Peyer's patch (tissue), 4 donors: ENCODE measurements around the gene ILF3. TPM values are rescaled to one million over a fixed set of nuclear protein-coding genes. Genes with fewer than 3 reads are reported as not detected.
A peak's percentile ranks its signal among the peaks of the same experiment; 100 is the strongest.

Experiments used
- DNase-seq, 3 donors: peaks; one replicate each; pipeline ENCODE4 v3.0.0-alpha.2; 2017 to 2019
- H3K27ac ChIP-seq, 4 donors: fragments of 200-600 bp; sonication (generic); one replicate each; pipeline ENCODE4 v1.5.1; 2016 to 2019
- H3K27me3 ChIP-seq, 2 donors: fragments of 200-600 bp; sonication (generic); one replicate each; pipeline ENCODE4 v1.5.1; 2019
- H3K36me3 ChIP-seq, 3 donors: fragments of 200-600 bp; sonication (generic); one replicate each; pipeline ENCODE4 v1.5.1; 2016 to 2019
- H3K4me1 ChIP-seq, 4 donors: fragments of 200-600 bp; sonication (generic); one replicate each; pipeline ENCODE4 v1.5.1; 2016 to 2019
- H3K4me3 ChIP-seq, 4 donors: fragments of 200-600 bp; sonication (generic); 1 replicate in 3 of 4; 2 replicates in 1 of 4; pipeline ENCODE4 v1.5.1; 2016 to 2019; ENCODE audit warnings: mild to moderate bottlenecking in 1 of 4
- H3K9me3 ChIP-seq, 4 donors: fragments of 200-600 bp; sonication (generic); one replicate each; pipeline ENCODE4 v1.5.1; 2016 to 2019; ENCODE audit warnings: mild to moderate bottlenecking in 1 of 4
- POLR2A ChIP-seq, 2 donors: fragments of 450-650 bp; IDR thresholded peaks; one replicate each; pipeline ENCODE4 v1.5.1; 2017; ENCODE audit warnings: antibody characterized with exemption in 2 of 2, mild to moderate bottlenecking in 2 of 2, moderate library complexity in 2 of 2
- total RNA-seq, 4 donors: library from RNA; depleted of rRNA; stranded (reverse); fragments of >200 nt; gene quantifications; one replicate each; pipeline ENCODE4 v1.1.0, GENCODE V29; 2016
- TF ChIP-seq, protein P1 (sequence below), 6 experiments: fragments of 450-650 bp in 4 of 6; fragments of 200-600 bp in 2 of 6; sonication (generic) in 1 of 6; IDR thresholded peaks; one replicate each; pipeline ENCODE4 v1.5.1; 2017 to 2019; ENCODE audit warnings: antibody characterized with exemption in 6 of 6, mild to moderate bottlenecking in 3 of 6, moderate library complexity in 1 of 6

Gene ILF3
- total RNA-seq, 4 donors from 2014 or later = 73.4 to 227 (median 139) TPM

DNA sequence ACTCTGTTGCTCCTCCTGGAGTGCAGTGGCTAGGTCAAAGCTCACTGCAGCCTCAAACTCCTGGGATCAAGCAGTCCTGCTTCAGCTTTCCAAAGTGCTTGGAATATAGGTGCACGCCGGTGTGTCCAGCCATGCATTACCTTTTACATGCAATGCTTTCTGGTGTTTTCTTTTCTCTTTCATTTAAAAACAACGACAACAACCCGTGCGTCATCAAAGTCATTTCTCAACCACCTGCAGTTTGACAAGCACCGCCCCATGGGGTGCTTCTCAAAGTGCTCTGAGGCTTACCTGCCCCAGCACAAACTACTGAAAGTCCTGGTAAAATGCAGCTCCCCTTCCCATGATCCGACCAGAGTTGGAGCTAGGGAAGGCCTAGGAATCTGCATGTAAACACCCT lies 54.1 kb downstream of the ILF3 start:
- DNase-seq = no peak
- Histone ChIP-seq H3K27ac (no peak overlapping the region), H3K4me3 (no peak overlapping the region), H3K9me3 (no peaks in the 10 kb centered on the region), H3K36me3 (no peaks in the 10 kb centered on the region), H3K4me1 (no peaks in the 10 kb centered on the region), H3K27me3 (no peaks in the 10 kb centered on the region)
- TF ChIP-seq POLR2A (IDR thresholded peaks at IDR 0.05) = no peak
- TF ChIP-seq, protein P1, sequence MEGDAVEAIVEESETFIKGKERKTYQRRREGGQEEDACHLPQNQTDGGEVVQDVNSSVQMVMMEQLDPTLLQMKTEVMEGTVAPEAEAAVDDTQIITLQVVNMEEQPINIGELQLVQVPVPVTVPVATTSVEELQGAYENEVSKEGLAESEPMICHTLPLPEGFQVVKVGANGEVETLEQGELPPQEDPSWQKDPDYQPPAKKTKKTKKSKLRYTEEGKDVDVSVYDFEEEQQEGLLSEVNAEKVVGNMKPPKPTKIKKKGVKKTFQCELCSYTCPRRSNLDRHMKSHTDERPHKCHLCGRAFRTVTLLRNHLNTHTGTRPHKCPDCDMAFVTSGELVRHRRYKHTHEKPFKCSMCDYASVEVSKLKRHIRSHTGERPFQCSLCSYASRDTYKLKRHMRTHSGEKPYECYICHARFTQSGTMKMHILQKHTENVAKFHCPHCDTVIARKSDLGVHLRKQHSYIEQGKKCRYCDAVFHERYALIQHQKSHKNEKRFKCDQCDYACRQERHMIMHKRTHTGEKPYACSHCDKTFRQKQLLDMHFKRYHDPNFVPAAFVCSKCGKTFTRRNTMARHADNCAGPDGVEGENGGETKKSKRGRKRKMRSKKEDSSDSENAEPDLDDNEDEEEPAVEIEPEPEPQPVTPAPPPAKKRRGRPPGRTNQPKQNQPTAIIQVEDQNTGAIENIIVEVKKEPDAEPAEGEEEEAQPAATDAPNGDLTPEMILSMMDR (IDR thresholded peaks at IDR 0.05) = no peak

DNA sequence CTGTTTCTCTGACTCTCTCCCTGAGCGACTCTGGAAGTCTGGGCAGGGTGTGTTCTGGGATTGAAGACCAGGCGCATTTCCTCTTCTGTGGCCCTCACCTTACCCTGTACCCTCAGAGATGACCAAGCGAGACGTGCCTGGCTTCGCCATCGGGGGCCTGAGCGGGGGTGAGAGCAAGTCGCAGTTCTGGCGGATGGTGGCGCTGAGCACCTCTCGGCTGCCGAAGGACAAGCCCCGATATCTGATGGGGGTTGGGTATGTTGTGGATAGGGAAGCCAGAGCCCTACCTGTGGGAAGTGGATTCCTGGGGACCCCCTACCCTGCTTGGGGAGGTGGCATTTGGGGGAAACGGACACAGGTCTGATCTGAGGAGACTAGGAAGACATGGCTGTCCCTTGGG lies 57.9 kb downstream of the ILF3 start:
- TF ChIP-seq, protein P1 (IDR thresholded peaks at IDR 0.05) = peak in 3 of 6 experiments; percentile 69 to 73 (median 71)
- TF ChIP-seq POLR2A (IDR thresholded peaks at IDR 0.05) = no peak
- no peaks in the 10 kb centered on the region for H3K36me3 ChIP-seq
- H3K9me3 ChIP-seq = no peaks in the 10 kb centered on the region
- peak in 2 of 3 donors; percentile 68 to 76 for DNase-seq
- peak overlapping the region in 3 of 4 donors; percentile 75 to 97 (median 88) for H3K27ac ChIP-seq
- peaks cover 0 to 8% (median under 1%) of the 10 kb centered on the region in 4 donors for H3K4me1 ChIP-seq
- peak overlapping the region in 2 of 4 donors; percentile 40 to 55 for H3K4me3 ChIP-seq
- no peaks in the 10 kb centered on the region for H3K27me3 ChIP-seq

DNA sequence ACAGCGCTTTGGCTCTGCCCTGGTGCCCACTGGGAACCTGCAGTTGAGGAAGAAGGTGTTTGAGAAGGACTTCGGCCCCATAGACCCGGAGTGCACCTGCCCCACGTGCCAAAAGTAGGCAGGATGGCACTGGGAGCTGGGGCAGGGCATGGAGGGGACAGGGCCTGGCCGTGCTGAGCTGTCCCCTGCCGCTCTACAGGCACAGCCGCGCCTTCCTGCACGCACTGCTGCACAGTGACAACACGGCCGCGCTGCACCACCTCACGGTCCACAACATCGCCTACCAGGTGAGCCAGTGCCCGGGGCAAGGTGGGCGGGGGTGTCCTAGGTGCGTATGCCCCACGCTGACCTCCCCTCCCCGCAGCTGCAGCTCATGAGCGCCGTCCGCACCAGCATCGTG lies 58.6 kb downstream of the ILF3 start:
- Histone ChIP-seq H3K27ac (peak overlapping the region in 3 of 4 donors; percentile 75 to 97 (median 88)), H3K4me3 (peak overlapping the region in 3 of 4 donors; percentile 3 to 55 (median 40)), H3K9me3 (no peaks in the 10 kb centered on the region)

DNA sequence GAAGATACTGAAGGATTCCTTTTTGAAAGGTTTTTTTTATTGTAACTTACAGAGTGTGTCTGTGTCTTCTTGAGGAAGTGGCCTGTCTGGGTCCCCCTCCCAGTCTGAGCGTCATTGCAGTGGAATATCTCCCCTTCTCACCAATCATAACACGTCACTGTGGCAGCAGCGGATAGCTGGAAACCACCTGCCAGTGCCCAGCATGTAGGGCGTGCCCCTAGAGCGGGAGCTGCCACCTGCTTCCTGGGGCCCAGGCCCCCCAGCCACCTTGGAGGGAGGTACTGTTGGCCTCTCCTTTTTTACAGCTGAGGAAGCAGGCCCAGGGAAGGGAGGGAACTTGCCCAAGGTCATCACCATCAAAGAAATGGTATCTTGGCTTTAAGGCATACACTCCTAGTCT lies 59.2 kb downstream of the ILF3 start:
- Histone ChIP-seq H3K9me3 (no peaks in the 10 kb centered on the region), H3K27ac (peak overlapping the region in 3 of 4 donors; percentile 75 to 97 (median 88)), H3K4me3 (peak overlapping the region in 2 of 4 donors; percentile 40 to 55), H3K4me1 (peaks cover 0 to 9% (median 2%) of the 10 kb centered on the region in 4 donors), H3K36me3 (no peaks in the 10 kb centered on the region), H3K27me3 (no peaks in the 10 kb centered on the region)
- no peak for TF ChIP-seq POLR2A (IDR thresholded peaks at IDR 0.05)
- TF ChIP-seq, protein P1 (IDR thresholded peaks at IDR 0.05) = no peak
- peak in 2 of 3 donors; percentile 79 to 81 for DNase-seq

More for the DNA sequence above, 58.6 kb downstream of the ILF3 start:
- H3K36me3 ChIP-seq = no peaks in the 10 kb centered on the region
- TF ChIP-seq, protein P1 (IDR thresholded peaks at IDR 0.05) = no peak
- peak; percentile 63 to 66 for TF ChIP-seq POLR2A (IDR thresholded peaks at IDR 0.05)
- peak in 2 of 3 donors; percentile 84 to 88 for DNase-seq
- H3K27me3 ChIP-seq = no peaks in the 10 kb centered on the region
- H3K4me1 ChIP-seq = peaks cover 0 to 9% (median 2%) of the 10 kb centered on the region in 4 donors

DNA sequence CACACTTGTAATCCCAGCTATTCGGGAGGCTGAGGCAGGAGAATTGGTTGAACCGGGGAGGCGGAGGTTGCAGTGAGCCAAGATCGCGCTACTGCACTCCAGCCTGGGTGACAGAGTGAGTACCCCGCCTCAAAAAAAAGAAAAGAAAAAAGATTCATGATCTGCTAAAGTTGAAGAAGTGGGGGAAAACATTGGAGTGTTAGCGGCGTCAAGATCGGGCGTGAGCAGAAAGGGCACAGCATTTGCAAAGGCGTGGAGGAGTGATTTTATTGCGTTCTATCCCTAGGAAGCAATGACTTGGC lies 62.9 kb downstream of the ILF3 start:
- H3K9me3 ChIP-seq = no peaks in the 10 kb centered on the region
- H3K4me1 ChIP-seq = peaks cover 0 to 39% (median 16%) of the 10 kb centered on the region in 4 donors
- peaks cover 0 to 9% (median 0%) of the 10 kb centered on the region in 3 donors for H3K36me3 ChIP-seq
- H3K27ac ChIP-seq = peak overlapping the region; percentile 20 to 63 (median 42)
- no peaks in the 10 kb centered on the region for H3K27me3 ChIP-seq
- TF ChIP-seq POLR2A (IDR thresholded peaks at IDR 0.05) = peak in 1 of 2 donors; percentile 25
- TF ChIP-seq, protein P1 (IDR thresholded peaks at IDR 0.05) = no peak
- no peak for DNase-seq
- H3K4me3 ChIP-seq = peak overlapping the region in 2 of 4 donors; percentile 8 to 30
